ENCODE measurements around the gene PTPRM.

The PTPRM gene

GRCh38 chr18:7566567-7567473, at the start of gene PTPRM:
Gene PTPRM (plus strand): TSS chr18:7567316. CDS start chr18:7567819, 503 bp downstream.
- peak; percentile 76 for DNase-seq

DNA sequence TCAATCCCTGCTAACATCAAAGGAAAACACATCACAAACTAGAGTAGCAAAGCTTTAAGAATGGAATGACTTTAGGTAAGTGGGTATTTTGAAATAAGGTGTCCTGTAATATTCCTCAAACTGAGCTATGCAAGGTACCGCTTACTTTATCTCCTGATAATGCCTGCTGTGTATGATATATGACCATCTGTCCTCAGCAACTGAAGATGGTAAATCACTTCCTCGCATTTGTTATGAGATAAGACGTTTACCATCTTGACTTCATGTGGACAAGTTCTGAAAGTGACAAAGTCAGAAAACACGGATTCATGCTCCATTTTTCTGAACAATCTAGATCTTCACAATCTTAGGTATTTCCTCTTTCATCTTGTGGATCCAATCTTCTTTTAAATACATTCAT, 49.3 kb upstream of the PTPRM start:
- no peak for DNase-seq

- no peak for DNase-seq
These were observed 46.8 kb upstream of the PTPRM start for GRCh38 chr18:7520200-7520785.

DNA sequence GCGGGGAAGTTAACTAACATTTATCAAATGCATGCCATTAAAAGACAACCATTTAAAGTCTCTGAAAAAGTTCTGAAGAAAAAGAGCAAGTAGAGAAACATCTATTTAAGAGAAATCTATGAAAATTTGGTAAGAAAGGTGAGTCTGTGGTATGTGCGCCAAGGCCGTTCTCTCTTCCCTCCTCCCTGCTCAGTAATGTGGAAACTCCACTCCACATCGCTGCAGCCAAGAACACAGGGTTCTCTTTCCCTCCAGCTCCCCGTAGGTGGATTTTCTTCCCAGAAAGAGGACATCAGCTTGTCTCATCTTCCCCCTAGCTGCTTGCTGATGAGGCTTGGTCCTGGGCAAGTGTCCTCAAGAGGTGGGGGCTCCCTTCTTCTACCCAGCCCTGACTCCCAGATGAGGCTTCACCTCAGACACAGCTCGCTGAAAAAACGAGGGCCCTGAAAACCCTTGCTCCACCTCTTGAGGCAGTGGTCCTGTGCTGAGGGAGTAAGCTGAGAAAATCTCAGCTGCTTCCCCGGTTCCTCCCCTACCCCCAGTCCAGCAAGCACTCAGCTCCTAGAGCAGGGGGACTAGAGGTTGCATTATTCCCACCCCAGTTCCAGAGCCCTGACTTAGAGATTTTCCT, 45.8 kb upstream of the PTPRM start:
- DNase-seq = no peak

- no peak for DNase-seq
These were observed 43.3 kb upstream of the PTPRM start for GRCh38 chr18:7523772-7524171.

DNA sequence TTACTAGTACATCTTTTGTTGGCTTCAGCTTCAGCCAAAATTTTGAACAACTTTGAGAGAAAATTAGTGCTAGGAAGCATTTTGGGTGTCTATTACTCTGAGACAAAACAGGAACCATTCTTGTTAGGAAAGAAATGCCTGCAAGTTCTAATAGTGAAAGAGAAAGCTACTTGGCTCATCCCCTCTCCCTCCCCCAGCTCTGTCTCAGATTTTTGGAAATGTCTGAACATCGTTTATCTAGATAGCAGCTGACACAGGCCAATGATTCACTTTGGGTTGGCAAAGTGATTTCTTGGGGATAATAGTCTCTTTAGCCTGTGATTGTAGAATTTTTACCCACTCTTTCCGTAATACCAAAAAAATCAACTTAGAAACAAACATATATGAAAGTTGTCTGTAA, 42.3 kb upstream of the PTPRM start:
- DNase-seq = no peak

- DNase-seq = no peak
These were observed 34.2 kb upstream of the PTPRM start for GRCh38 chr18:7532942-7533341.

- DNase-seq = peak; percentile 48
These were observed 31.5 kb upstream of the PTPRM start for GRCh38 chr18:7535436-7536205.

- DNase-seq = no peak
These were observed 30.0 kb upstream of the PTPRM start for GRCh38 chr18:7537145-7537544.

- DNase-seq = no peak
These were observed 25.3 kb upstream of the PTPRM start for GRCh38 chr18:7541835-7542234.

- DNase-seq = no peak
These were observed 22.4 kb upstream of the PTPRM start for GRCh38 chr18:7544686-7545085.

DNA sequence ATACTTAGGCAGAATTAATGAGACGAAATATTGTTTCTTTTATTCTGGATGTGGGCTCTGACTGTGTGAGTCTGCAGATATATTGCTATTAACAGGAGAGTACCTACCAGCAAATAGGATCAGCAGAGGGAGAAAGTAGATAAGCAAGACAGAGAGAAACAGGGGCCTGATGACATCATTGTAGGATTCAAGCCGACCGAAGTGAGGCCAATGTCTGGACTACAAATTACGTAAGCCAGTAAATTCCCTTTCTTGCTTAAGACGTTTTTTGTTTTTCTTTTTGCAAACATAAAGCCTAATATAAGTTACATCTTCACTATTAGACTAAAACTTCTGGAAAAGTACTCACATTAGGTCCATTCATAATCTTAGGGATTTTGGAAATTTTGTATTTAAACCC, 21.4 kb upstream of the PTPRM start:
- DNase-seq = no peak

GRCh38 chr18:7548221-7548620, 18.9 kb upstream of the PTPRM start:
- no peak for DNase-seq

- DNase-seq = no peak
These were observed 18.4 kb upstream of the PTPRM start for GRCh38 chr18:7548721-7549120.

DNA sequence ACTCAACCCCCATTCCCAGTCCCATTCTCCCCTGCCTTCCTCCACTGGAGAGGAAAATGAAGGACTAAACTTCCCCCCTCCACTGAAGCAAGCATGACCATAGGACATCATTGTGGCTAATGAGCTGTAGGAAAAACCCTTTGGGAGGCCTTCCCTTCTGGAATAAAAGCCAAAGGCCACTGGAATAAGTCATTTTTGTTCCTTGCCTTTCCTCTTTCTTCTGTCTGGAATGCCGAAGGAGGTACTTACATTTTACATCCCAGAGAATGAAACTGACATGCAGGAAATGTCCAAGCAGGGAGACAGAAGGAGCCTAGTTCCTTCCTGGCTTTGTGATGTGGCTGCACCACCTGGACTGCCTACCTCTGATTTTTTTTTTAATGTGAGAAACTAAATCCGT, 9.1 kb upstream of the PTPRM start:
- DNase-seq = no peak

- no peak for DNase-seq
These were observed 8.3 kb upstream of the PTPRM start for GRCh38 chr18:7558769-7559168.

DNA sequence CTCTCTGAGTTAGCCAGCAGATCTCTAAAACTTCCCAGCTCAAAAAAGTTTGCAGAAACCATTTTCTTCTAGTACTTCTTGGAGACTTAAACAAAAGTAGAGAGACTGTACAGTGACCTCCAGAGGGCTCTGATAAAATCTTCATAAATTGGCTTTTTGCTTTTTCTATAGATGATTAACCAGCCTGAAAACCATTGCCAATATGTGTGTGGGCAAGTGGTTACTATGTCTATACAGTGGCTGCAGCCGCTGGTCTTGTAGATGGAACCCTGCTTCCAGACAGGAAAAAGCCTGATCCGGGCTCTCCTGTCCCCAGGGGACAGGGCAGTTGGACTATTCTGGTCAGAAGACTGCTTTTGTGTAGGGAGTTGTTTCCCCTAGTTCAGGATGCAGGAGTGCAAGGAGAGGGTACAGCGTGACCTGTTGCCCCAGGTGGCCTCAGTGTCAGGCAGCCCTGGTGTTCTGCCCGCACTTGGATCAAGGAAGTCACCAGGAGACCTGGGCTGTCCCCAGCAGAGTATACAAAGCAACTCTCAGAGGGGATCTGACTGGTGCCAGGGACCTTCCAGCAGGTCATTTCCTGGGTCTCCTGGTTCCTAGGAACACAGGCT, 7.3 kb upstream of the PTPRM start:
- no peak for DNase-seq

DNA sequence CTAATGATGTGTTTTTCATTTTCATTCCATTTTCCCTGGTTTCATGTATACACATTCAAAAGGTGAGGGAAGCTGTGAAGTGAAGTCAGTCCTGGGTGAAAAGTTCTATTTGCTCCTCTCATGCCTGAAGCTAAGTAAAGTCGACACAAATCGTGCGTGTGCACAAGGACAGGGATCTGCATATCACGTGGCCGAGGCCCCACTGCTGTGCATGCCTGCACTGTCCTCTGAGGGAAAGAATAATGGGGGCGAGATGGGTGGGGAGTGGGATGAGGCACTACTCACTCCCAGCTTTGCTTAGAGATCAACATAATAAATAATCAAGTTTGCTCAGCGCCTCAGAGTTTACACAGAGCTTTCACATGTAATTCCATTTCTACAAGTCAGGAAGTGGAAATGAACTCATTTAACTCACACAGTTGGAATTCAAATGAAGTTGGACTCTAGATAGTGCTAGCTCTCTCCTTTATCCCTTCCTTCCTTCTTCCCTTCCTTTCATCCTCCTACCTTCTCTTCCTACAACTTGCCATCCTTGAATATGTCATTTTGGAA, 5.1 kb upstream of the PTPRM start:
- no peak for DNase-seq

DNA sequence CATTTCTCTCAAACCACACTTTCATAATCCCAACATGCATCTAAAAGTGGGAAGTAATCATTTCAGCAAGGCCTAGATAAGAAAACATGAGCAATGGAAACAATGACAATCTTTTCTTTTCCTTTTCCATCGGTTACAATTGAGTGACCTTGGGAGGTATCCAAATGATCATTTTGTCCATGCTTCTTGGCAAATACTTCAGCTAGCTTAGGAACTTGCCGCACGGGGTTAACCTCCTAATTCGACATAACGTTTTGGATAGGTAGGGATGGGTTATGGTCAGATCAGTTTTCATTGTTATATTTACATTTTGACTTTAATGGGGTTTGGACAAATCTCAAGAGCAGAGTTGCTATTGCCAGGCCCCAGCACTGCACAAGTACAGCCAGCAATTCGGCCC, 4.6 kb upstream of the PTPRM start:
- DNase-seq = no peak

DNA sequence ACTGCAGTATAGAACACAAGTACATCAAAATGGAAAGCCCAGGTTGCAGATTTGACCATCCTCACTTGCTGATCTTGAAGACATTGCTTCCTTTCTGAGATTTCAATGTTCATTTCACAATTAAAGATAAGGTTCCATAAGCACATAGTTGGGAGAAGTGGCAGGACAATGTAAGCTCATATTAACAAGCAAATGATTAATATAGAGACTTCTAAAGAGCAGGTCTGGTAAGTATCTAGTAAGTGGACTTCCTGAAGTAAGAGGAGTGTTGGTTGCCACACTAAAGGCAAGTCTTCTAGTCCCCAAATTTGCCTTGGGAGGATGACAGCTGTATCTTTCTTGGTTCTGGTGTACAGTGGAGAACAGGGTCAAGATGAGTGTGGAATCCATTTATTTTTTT, 1.4 kb upstream of the PTPRM start:
- no peak for DNase-seq

DNA sequence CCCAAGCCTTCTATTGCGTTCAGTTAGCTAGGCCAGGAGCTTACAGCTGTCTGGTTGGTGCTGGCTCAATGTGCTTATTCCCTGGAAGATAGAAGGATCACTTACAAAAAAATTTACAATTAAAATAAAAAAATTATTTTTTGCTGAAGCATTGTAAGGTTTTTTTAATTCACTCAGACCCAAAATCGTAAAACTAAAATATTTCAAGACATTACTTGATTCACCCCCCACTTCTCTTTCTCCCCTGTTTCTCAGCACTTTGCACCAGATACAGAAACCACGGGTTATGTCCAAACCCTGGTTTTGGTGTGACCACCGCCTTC, 911 bp upstream of the PTPRM start:
- peak; percentile 28 for DNase-seq

Data from hematopoietic multipotent progenitor cell treated with erythropoietin and hydrocortisone succinate and interleukin-3 and kit ligand, for 6 days (in vitro differentiated cells).